ENCODE results near the gene CELA2A.
"Not testable (repeated sequence)": the region's sequence is repeated elsewhere in the genome, so short reads cannot be mapped to it uniquely, and the experiment has no call there.

Gene CELA2A

GRCh38 chr1:15489052-15489736, 32.7 kb downstream of the CELA2A start:
- Histone ChIP-seq H3K9ac (no peak overlapping the region), H3K36me3 (peaks cover 45% of the 10 kb centered on the region), H3K4me1 (peaks cover 11% of the 10 kb centered on the region), H3K27me3 (no peaks in the 10 kb centered on the region), H4K20me1 (no peaks in the 10 kb centered on the region), H3K9me3 (no peaks in the 10 kb centered on the region), H3K27ac (no peak overlapping the region), H3K4me2 (no peak overlapping the region), H3K4me3 (no peak overlapping the region)
- no peak for TF ChIP-seq Cebpa-rat (IDR thresholded peaks at IDR 0.05)

GRCh38 chr1:15491010-15491409, 34.5 kb downstream of the CELA2A start:
- not testable (repeated sequence) for H4K20me1 ChIP-seq, H3K27ac ChIP-seq, H3K9me3 ChIP-seq, H3K27me3 ChIP-seq, H3K9ac ChIP-seq, H3K4me3 ChIP-seq
- Histone ChIP-seq H3K4me2 (peak overlapping the region; percentile 14), H3K36me3 (peaks cover 55% of the 10 kb centered on the region), H3K4me1 (peaks cover 11% of the 10 kb centered on the region)

GRCh38 chr1:15492596-15492995, 36.1 kb downstream of the CELA2A start:
- Histone ChIP-seq H3K9ac (no peak overlapping the region), H4K20me1 (no peaks in the 10 kb centered on the region), H3K27me3 (no peaks in the 10 kb centered on the region), H3K27ac (no peak overlapping the region), H3K36me3 (peaks cover 43% of the 10 kb centered on the region), H3K4me2 (no peak overlapping the region), H3K9me3 (no peaks in the 10 kb centered on the region; the same call in 1 of the 2 replicates), H3K4me3 (no peak overlapping the region), H3K4me1 (peaks cover 11% of the 10 kb centered on the region)
- no peak for TF ChIP-seq Cebpa-rat (IDR thresholded peaks at IDR 0.05)

GRCh38 chr1:15493869-15494390, 37.4 kb downstream of the CELA2A start:
- Histone ChIP-seq H3K4me1 (peaks cover 11% of the 10 kb centered on the region), H3K4me3 (no peak overlapping the region), H3K9me3 (peaks cover 6% of the 10 kb centered on the region), H3K9ac (no peak overlapping the region), H3K27ac (no peak overlapping the region), H3K4me2 (no peak overlapping the region), H3K36me3 (peaks cover 46% of the 10 kb centered on the region), H3K27me3 (no peaks in the 10 kb centered on the region), H4K20me1 (no peaks in the 10 kb centered on the region)
- TF ChIP-seq Cebpa-rat (IDR thresholded peaks at IDR 0.05): no peak

- H3K9me3 ChIP-seq: peaks cover 6% of the 10 kb centered on the region
- H3K36me3 ChIP-seq: peaks cover 41% of the 10 kb centered on the region
- no peak for TF ChIP-seq Cebpa-rat (IDR thresholded peaks at IDR 0.05)
- H3K4me2 ChIP-seq: no peak overlapping the region
- H4K20me1 ChIP-seq: no peaks in the 10 kb centered on the region
- H3K27me3 ChIP-seq: no peaks in the 10 kb centered on the region
- no peak overlapping the region for H3K4me3 ChIP-seq
- H3K9ac ChIP-seq: no peak overlapping the region
- no peak overlapping the region for H3K27ac ChIP-seq
- H3K4me1 ChIP-seq: peaks cover 10% of the 10 kb centered on the region
Observed at GRCh38 chr1:15500184-15501178, 43.9 kb downstream of the CELA2A start.

- Histone ChIP-seq H3K4me3 (no peak overlapping the region), H3K9ac (no peak overlapping the region), H3K9me3 (peaks cover 6% of the 10 kb centered on the region), H3K27ac (no peak overlapping the region), H4K20me1 (no peaks in the 10 kb centered on the region), H3K4me1 (peaks cover 10% of the 10 kb centered on the region), H3K4me2 (no peak overlapping the region), H3K36me3 (peaks cover 45% of the 10 kb centered on the region), H3K27me3 (no peaks in the 10 kb centered on the region)
- TF ChIP-seq Cebpa-rat (IDR thresholded peaks at IDR 0.05): no peak
Observed at GRCh38 chr1:15501208-15502032, 44.9 kb downstream of the CELA2A start.

GRCh38 chr1:15504436-15504835, 47.9 kb downstream of the CELA2A start:
- Histone ChIP-seq H3K4me1 (peaks cover 25% of the 10 kb centered on the region), H3K9ac (no peak overlapping the region), H3K36me3 (peaks cover 46% of the 10 kb centered on the region), H3K4me3 (no peak overlapping the region), H3K4me2 (no peak overlapping the region), H3K27ac (no peak overlapping the region), H3K27me3 (no peaks in the 10 kb centered on the region), H4K20me1 (no peaks in the 10 kb centered on the region; the same call in 1 of the 2 replicates), H3K9me3 (no peaks in the 10 kb centered on the region)
- no peak for TF ChIP-seq Cebpa-rat (IDR thresholded peaks at IDR 0.05)

- H3K27me3 ChIP-seq: no peaks in the 10 kb centered on the region
- no peaks in the 10 kb centered on the region for H3K9me3 ChIP-seq
- peaks cover 45% of the 10 kb centered on the region for H3K36me3 ChIP-seq
- H3K4me2 ChIP-seq: peak overlapping the region; percentile 11; the same call in 1 of the 2 replicates
- TF ChIP-seq Cebpa-rat (IDR thresholded peaks at IDR 0.05): no peak
- peaks cover 37% of the 10 kb centered on the region for H3K4me1 ChIP-seq
- no peak overlapping the region for H3K4me3 ChIP-seq
- H3K9ac ChIP-seq: no peak overlapping the region
- no peaks in the 10 kb centered on the region; the same call in 1 of the 2 replicates for H4K20me1 ChIP-seq
- H3K27ac ChIP-seq: no peak overlapping the region
Observed at GRCh38 chr1:15506831-15507230, 50.3 kb downstream of the CELA2A start.

GRCh38 chr1:15507278-15507677, 50.7 kb downstream of the CELA2A start:
- no peak overlapping the region for H3K27ac ChIP-seq
- no peak overlapping the region for H3K4me3 ChIP-seq
- no peak overlapping the region for H3K9ac ChIP-seq
- TF ChIP-seq Cebpa-rat (IDR thresholded peaks at IDR 0.05): no peak
- peak overlapping the region; percentile 11; the same call in 1 of the 2 replicates for H3K4me2 ChIP-seq
- H3K4me1 ChIP-seq: peaks cover 37% of the 10 kb centered on the region
- peaks cover 49% of the 10 kb centered on the region for H3K36me3 ChIP-seq
- H4K20me1 ChIP-seq: no peaks in the 10 kb centered on the region; the same call in 1 of the 2 replicates
- no peaks in the 10 kb centered on the region for H3K27me3 ChIP-seq
- no peaks in the 10 kb centered on the region for H3K9me3 ChIP-seq
